Thyroid gland (tissue), 4 donors: ENCODE measurements around the gene ZKSCAN2.

Experiments
- CTCF ChIP-seq, 6 experiments: fragments of 200-600 bp in 3 of 6; fragments of 450-650 bp in 3 of 6; sonication (generic) in 3 of 6; IDR thresholded peaks; one replicate each; pipeline ENCODE4 v1.5.1; 2016 to 2019; ENCODE audit warnings: antibody characterized with exemption in 6 of 6, mild to moderate bottlenecking in 2 of 6, inconsistent platforms in 1 of 6, moderate library complexity in 1 of 6
- POLR2A ChIP-seq, 2 donors: fragments of 450-650 bp; IDR thresholded peaks; one replicate each; pipeline ENCODE4 v1.6.1; 2017; ENCODE audit warnings: antibody characterized with exemption in 2 of 2, mild to moderate bottlenecking in 2 of 2, moderate library complexity in 1 of 2

GRCh38 chr16:25257956-25258860 lies 563 bp upstream of the ZKSCAN2 start:
- no peak for TF ChIP-seq CTCF (IDR thresholded peaks at IDR 0.05)
- TF ChIP-seq POLR2A (IDR thresholded peaks at IDR 0.05), result no peak
